GM23338 (cell line): ENCODE data around the gene MAT2A. TPM values are rescaled to one million over a fixed set of nuclear protein-coding genes. Genes with fewer than 3 reads are reported as not detected.

Source experiments
- ATAC-seq: fragments of 200-7000 bp; cut with Tn5 transposase; 3 replicates; pipeline ENCODE4 v1.9.1; 2020
- DNase-seq: peaks from one replicate; pipeline ENCODE4 v3.0.0-alpha.2; 2015; ENCODE audit warnings: low spot score
- H2AFZ ChIP-seq: fragments of 200-600 bp; sonication (generic); 2 replicates; pipeline ENCODE4 v1.8.0; 2016; ENCODE audit warnings: antibody characterized with exemption, mild to moderate bottlenecking, moderate library complexity
- H3F3A ChIP-seq: fragments of 200-600 bp; sonication (generic); replicated peaks from 2 replicates; pipeline ENCODE4 v1.8.0; 2017; ENCODE audit warnings: antibody characterized with exemption, mixed run types, low read depth
- H3K27ac ChIP-seq: fragments of 200-600 bp; sonication (generic); 2 replicates; pipeline ENCODE4 v1.6.1; 2016; ENCODE audit warnings: low read depth
- H3K27me3 ChIP-seq: fragments of 200-600 bp; sonication (generic); 2 replicates; pipeline ENCODE4 v1.8.0; 2016; ENCODE audit warnings: mild to moderate bottlenecking, mixed run types, moderate library complexity; ENCODE audit not compliant: insufficient read depth
- H3K36me3 ChIP-seq: fragments of 200-600 bp; sonication (generic); 2 replicates; pipeline ENCODE4 v1.8.0; 2016; ENCODE audit warnings: mild to moderate bottlenecking; ENCODE audit not compliant: insufficient read depth
- H3K4me1 ChIP-seq: fragments of 200-600 bp; sonication (generic); 2 replicates; pipeline ENCODE4 v1.8.0; 2016; ENCODE audit warnings: mild to moderate bottlenecking, moderate library complexity; ENCODE audit not compliant: insufficient read depth
- H3K4me2 ChIP-seq: fragments of 200-600 bp; sonication (generic); 2 replicates; pipeline ENCODE4 v1.7.1; 2017; ENCODE audit warnings: mixed run types
- H3K4me3 ChIP-seq: fragments of 200-600 bp; sonication (generic); 2 replicates; pipeline ENCODE4 v1.6.1; 2016; ENCODE audit warnings: mixed run types
- H3K79me2 ChIP-seq: fragments of 200-600 bp; sonication (generic); replicated peaks from 2 replicates; pipeline ENCODE4 v1.8.0; 2017; ENCODE audit warnings: mild to moderate bottlenecking; ENCODE audit not compliant: insufficient read depth
- H3K9me2 ChIP-seq: fragments of 200-600 bp; sonication (generic); 2 replicates; pipeline ENCODE4 v1.8.0; 2017; ENCODE audit not compliant: insufficient read depth
- H4K20me1 ChIP-seq: fragments of 200-600 bp; sonication (generic); replicated peaks from 2 replicates; pipeline ENCODE4 v1.8.0; 2017; ENCODE audit warnings: mild to moderate bottlenecking; ENCODE audit not compliant: insufficient read depth
- H3K27ac Mint-ChIP-seq: 2 replicates; pipeline ENCODE4 v1.8.0; 2020; ENCODE audit warnings: inconsistent platforms, mild to moderate bottlenecking, moderate library complexity, mixed read lengths
- H3K27me3 Mint-ChIP-seq: 3 replicates; pipeline ENCODE4 v1.8.0; 2022; ENCODE audit warnings: low read depth, mild to moderate bottlenecking, moderate library complexity, mixed read lengths, inconsistent platforms; ENCODE audit not compliant: insufficient read depth, poor library complexity
- H3K36me3 Mint-ChIP-seq: 3 replicates; pipeline ENCODE4 v1.8.0; 2021; ENCODE audit warnings: low read depth, mild to moderate bottlenecking, inconsistent platforms, moderate library complexity, mixed read lengths
- H3K4me1 Mint-ChIP-seq: 3 replicates; pipeline ENCODE4 v1.8.0; 2020; ENCODE audit warnings: mild to moderate bottlenecking, inconsistent platforms, mixed read lengths
- H3K4me3 Mint-ChIP-seq: 3 replicates; pipeline ENCODE4 v1.8.0; 2021; ENCODE audit warnings: moderate library complexity, mild to moderate bottlenecking, inconsistent platforms, mixed read lengths
- H3K9me3 Mint-ChIP-seq: 3 replicates; pipeline ENCODE4 v1.8.0; 2020; ENCODE audit warnings: moderate library complexity, mild to moderate bottlenecking, inconsistent platforms, mixed read lengths
- JUNB ChIP-seq: IDR thresholded peaks from one replicate; pipeline ENCODE4 v1.6.1; 2016; ENCODE audit warnings: antibody characterized with exemption; ENCODE audit not compliant: unreplicated experiment
- STAT1 ChIP-seq: IDR thresholded peaks from one replicate; pipeline ENCODE4 v1.6.1; 2016; ENCODE audit warnings: antibody characterized with exemption; ENCODE audit not compliant: unreplicated experiment
- ZNF114 ChIP-seq: fragments of 250-450 bp; sonication (Bioruptor Pico); IDR thresholded peaks from 2 replicates; pipeline ENCODE4 v1.5.0; 2020; ENCODE audit warnings: mild to moderate bottlenecking, moderate library complexity
- ZNF462 ChIP-seq: fragments of 250-450 bp; sonication (Bioruptor Pico); IDR thresholded peaks from 2 replicates; pipeline ENCODE4 v1.5.0; 2020; ENCODE audit warnings: mild to moderate bottlenecking, moderate library complexity
- polyA plus RNA-seq: library from polyadenylated mRNA; unstranded; fragments of >200 nt; fragmentation: Nextera tagmentation; extraction: Ambion mirVana; gene quantifications from 2 replicates; pipeline ENCODE4 v1.2.1, GENCODE V29; 2016
- total RNA-seq: library from RNA; depleted of rRNA; stranded (reverse); fragments of >200 nt; shearing (Covaris generic); gene quantifications from 2 replicates; pipeline ENCODE4 v1.2.3, GENCODE V29; 2014
- TF ChIP-seq, protein P1 (sequence below), 2 experiments: fragments of 200-600 bp in 1 of 2; sonication (generic) in 1 of 2; conservative IDR thresholded peaks; 2 replicates each; pipeline versions ENCODE4 v1.5.1 to v1.6.1; 2016 to 2017; ENCODE audit warnings: antibody characterized with exemption in 2 of 2, low read depth in 2 of 2, mild to moderate bottlenecking in 2 of 2, moderate library complexity in 1 of 2

MAT2A gene
- total and polyA plus RNA-seq, 2 experiments from 2014 or later: 105 to 232 TPM

- TF ChIP-seq, protein P1, sequence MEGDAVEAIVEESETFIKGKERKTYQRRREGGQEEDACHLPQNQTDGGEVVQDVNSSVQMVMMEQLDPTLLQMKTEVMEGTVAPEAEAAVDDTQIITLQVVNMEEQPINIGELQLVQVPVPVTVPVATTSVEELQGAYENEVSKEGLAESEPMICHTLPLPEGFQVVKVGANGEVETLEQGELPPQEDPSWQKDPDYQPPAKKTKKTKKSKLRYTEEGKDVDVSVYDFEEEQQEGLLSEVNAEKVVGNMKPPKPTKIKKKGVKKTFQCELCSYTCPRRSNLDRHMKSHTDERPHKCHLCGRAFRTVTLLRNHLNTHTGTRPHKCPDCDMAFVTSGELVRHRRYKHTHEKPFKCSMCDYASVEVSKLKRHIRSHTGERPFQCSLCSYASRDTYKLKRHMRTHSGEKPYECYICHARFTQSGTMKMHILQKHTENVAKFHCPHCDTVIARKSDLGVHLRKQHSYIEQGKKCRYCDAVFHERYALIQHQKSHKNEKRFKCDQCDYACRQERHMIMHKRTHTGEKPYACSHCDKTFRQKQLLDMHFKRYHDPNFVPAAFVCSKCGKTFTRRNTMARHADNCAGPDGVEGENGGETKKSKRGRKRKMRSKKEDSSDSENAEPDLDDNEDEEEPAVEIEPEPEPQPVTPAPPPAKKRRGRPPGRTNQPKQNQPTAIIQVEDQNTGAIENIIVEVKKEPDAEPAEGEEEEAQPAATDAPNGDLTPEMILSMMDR (conservative IDR thresholded peaks at IDR 0.05; ENCODE audit: low read depth in 2 of 2): no peak
- no peak for TF ChIP-seq ZNF114 (CRISPR knock-in tag)
These were observed 36.2 kb upstream of the MAT2A start (continued) for GRCh38 chr2:85502720-85503119.

GRCh38 chr2:85503168-85503850, 35.7 kb upstream of the MAT2A start:
- Mint-ChIP-seq H3K27ac (no peak overlapping the region), H3K4me3 (no peak overlapping the region), H3K4me1 (peaks cover 5% of the 10 kb centered on the region), H3K36me3 (no peaks in the 10 kb centered on the region), H3K9me3 (no peaks in the 10 kb centered on the region; the same call in 2 of the 3 replicates), H3K27me3 (peaks cover 7% of the 10 kb centered on the region)
- Histone ChIP-seq H4K20me1 (no peaks in the 10 kb centered on the region), H3F3A (no peaks in the 10 kb centered on the region), H2AFZ (peak overlapping the region; percentile 69; the same call in 1 of the 2 replicates), H3K79me2 (no peaks in the 10 kb centered on the region), H3K9me2 (no peaks in the 10 kb centered on the region), H3K27ac (no peak overlapping the region), H3K36me3 (no peaks in the 10 kb centered on the region), H3K4me2 (no peak overlapping the region), H3K4me3 (no peak overlapping the region), H3K4me1 (peaks cover 6% of the 10 kb centered on the region), H3K27me3 (no peaks in the 10 kb centered on the region)
- ATAC-seq (peak; percentile 24; the same call in 2 of the 3 replicates), DNase-seq (no peak)
- TF ChIP-seq, protein P1 (conservative IDR thresholded peaks at IDR 0.05; ENCODE audit: low read depth in 2 of 2): peak; percentile 12 to 20; a peak in 2 of 4 replicates
- TF ChIP-seq ZNF462 (no peak), STAT1 (no peak), JUNB (no peak)
